HCT116 (cell line): Measurements from ENCODE around the gene MFAP1. TPM values are rescaled to one million over a fixed set of nuclear protein-coding genes. Genes with fewer than 3 reads are reported as not detected.
"Not testable (repeated sequence)": the region's sequence is repeated elsewhere in the genome, so short reads cannot be mapped to it uniquely, and the experiment has no call there.

ENCODE experiments used
- ATAC-seq: fragments of 200-7000 bp; cut with Tn5 transposase; 2 replicates; pipeline ENCODE4 v1.9.1; 2020; ENCODE audit warnings: mild to moderate bottlenecking, moderate library complexity
- BruUV-seq: library from RNA; stranded (reverse); fragments of 400-500 nt; replicated peaks from 2 replicates; lab custom pipeline; 2021; lab: Mats Ljungman, UMichigan
- CTCF ChIA-PET: fragments of 300-600 bp; sonication (Branson Sonifier 250); formaldehyde crosslinking; loops from one replicate; lab custom pipeline; 2021; ENCODE audit warnings: antibody characterized with exemption; lab: Charles Lee
- POLR2A ChIA-PET: fragments of 300-600, 350-600 bp; sonication (Branson Sonifier 250); formaldehyde crosslinking; loops from one replicate; lab custom pipeline; 2021; ENCODE audit warnings: antibody characterized with exemption; lab: Charles Lee
- RAD21 ChIA-PET, 2 experiments: fragments of 300-600 bp; sonication (Branson Sonifier 250); formaldehyde crosslinking; loops; one replicate each; lab custom pipeline; 2023; ENCODE audit warnings: low total read pairs in 2 of 2; ENCODE audit not compliant: uncharacterized antibody in 2 of 2, unreplicated experiment in 2 of 2, low non-redundant PET in 1 of 2; lab: Charles Lee
- DNase-seq: peaks from one replicate; pipeline ENCODE4 v3.0.0-alpha.2; 2010; ENCODE audit warnings: low read depth, low spot score
- H2AFZ ChIP-seq: fragments of 200-600 bp; shearing (Covaris generic), sonication (generic); 2 replicates; pipeline ENCODE4 v1.6.1; 2017; ENCODE audit warnings: low read depth, mixed run types, mixed read lengths, antibody characterized with exemption, low read length; ENCODE audit not compliant: poor library complexity, severe bottlenecking
- H3K27ac ChIP-seq: 2 replicates; pipeline ENCODE4 v1.5.1; 2012; ENCODE audit warnings: low read depth, low read length
- H3K27me3 ChIP-seq: fragments of 200-600 bp; sonication (generic); 2 replicates; pipeline ENCODE4 v1.6.1; 2016; ENCODE audit warnings: mixed run types, low read length, mixed read lengths; ENCODE audit not compliant: insufficient read depth
- H3K36me3 ChIP-seq, 2 experiments: fragments of 200-500 bp in 1 of 2; fragments of 200-600 bp in 1 of 2; sonication (Bioruptor generic) in 1 of 2; sonication (generic) in 1 of 2; 2 replicates each; pipeline versions ENCODE4 v1.5.1 to v1.6.1; 2014 to 2016; ENCODE audit warnings: low read length in 2 of 2, inconsistent platforms in 1 of 2, mixed read lengths in 1 of 2, mixed run types in 1 of 2; ENCODE audit not compliant: insufficient read depth in 2 of 2, control insufficient read depth in 1 of 2
- H3K4me1 ChIP-seq, 2 experiments: fragments of 200-600 bp in 1 of 2; sonication (generic) in 1 of 2; 2 replicates each; pipeline versions ENCODE4 v1.5.1 to v1.6.1; 2012 to 2017; ENCODE audit warnings: low read length in 2 of 2, inconsistent platforms in 1 of 2, mild to moderate bottlenecking in 1 of 2, mixed read lengths in 1 of 2, mixed run types in 1 of 2, moderate library complexity in 1 of 2; ENCODE audit not compliant: insufficient read depth in 2 of 2, control insufficient read depth in 1 of 2
- H3K4me2 ChIP-seq: fragments of 200-600 bp; sonication (generic); 2 replicates; pipeline ENCODE4 v1.6.1; 2017; ENCODE audit warnings: mixed run types, low read length, mixed read lengths
- H3K4me3 ChIP-seq, 2 experiments: fragments of 200-600 bp in 1 of 2; sonication (generic) in 1 of 2; replicated peaks in 1 of 2; 2 replicates each; pipeline ENCODE4 v1.5.1; 2011 to 2016; ENCODE audit warnings: low read length in 2 of 2, control low read depth in 1 of 2, low read depth in 1 of 2, mild to moderate bottlenecking in 1 of 2, mixed read lengths in 1 of 2, mixed run types in 1 of 2
- H3K79me2 ChIP-seq: fragments of 200-600 bp; sonication (generic); 2 replicates; pipeline ENCODE4 v1.6.1; 2017; ENCODE audit warnings: mild to moderate bottlenecking, mixed run types, low read length, moderate library complexity, mixed read lengths; ENCODE audit not compliant: insufficient read depth
- H3K9ac ChIP-seq: fragments of 200-600 bp; sonication (generic); 2 replicates; pipeline ENCODE4 v1.6.1; 2016; ENCODE audit warnings: low read length, mixed read lengths
- H3K9me2 ChIP-seq: fragments of 200-600 bp; sonication (generic), shearing (Covaris generic); 2 replicates; pipeline ENCODE4 v1.6.1; 2017; ENCODE audit warnings: mixed run types, mild to moderate bottlenecking, moderate library complexity; ENCODE audit not compliant: insufficient read depth
- H3K9me3 ChIP-seq, 2 experiments: fragments of 200-500 bp in 1 of 2; fragments of 200-600 bp in 1 of 2; sonication (Bioruptor generic) in 1 of 2; sonication (generic) in 1 of 2; 2 replicates each; pipeline ENCODE4 v1.6.1; 2014 to 2017; ENCODE audit warnings: low read length in 2 of 2, mixed read lengths in 2 of 2, inconsistent platforms in 1 of 2, low read depth in 1 of 2, mild to moderate bottlenecking in 1 of 2, mixed run types in 1 of 2, moderate library complexity in 1 of 2; ENCODE audit not compliant: control insufficient read depth in 1 of 2, insufficient read depth in 1 of 2
- H4K20me1 ChIP-seq: fragments of 200-600 bp; sonication (generic), shearing (Covaris generic); 2 replicates; pipeline ENCODE4 v1.6.1; 2017; ENCODE audit warnings: mixed run types, mild to moderate bottlenecking, moderate library complexity; ENCODE audit not compliant: insufficient read depth
- CBX3 ChIP-seq: IDR thresholded peaks from 2 replicates; pipeline ENCODE4 v1.6.1; 2012; ENCODE audit warnings: low read depth
- ELF1 ChIP-seq: IDR thresholded peaks from 2 replicates; pipeline ENCODE4 v1.6.1; 2012; ENCODE audit warnings: low read depth, borderline replicate concordance
- JUND ChIP-seq: IDR thresholded peaks from 2 replicates; pipeline ENCODE4 v1.6.1; 2012
- MAX ChIP-seq: IDR thresholded peaks from 2 replicates; pipeline ENCODE4 v1.6.1; 2012
- TCF7L2 ChIP-seq: IDR thresholded peaks from 2 replicates; pipeline ENCODE4 v1.7.0; 2011; ENCODE audit warnings: borderline replicate concordance, inconsistent platforms; ENCODE audit not compliant: insufficient read depth, insufficient read length; ENCODE audit errors: extremely low read depth
- YY1 ChIP-seq: IDR thresholded peaks from 2 replicates; pipeline ENCODE4 v1.6.1; 2011; ENCODE audit warnings: low read length, low read depth, moderate library complexity, mild to moderate bottlenecking; ENCODE audit not compliant: insufficient replicate concordance; ENCODE audit errors: extremely low read depth
- ZFX ChIP-seq: fragments of 450-650 bp; IDR thresholded peaks from 2 replicates; pipeline ENCODE4 v1.6.1; 2017
- intact Hi-C: fragments of 100-400 bp; cut with micrococcal nuclease; formaldehyde crosslinking; loops from 2 replicates; pipeline ENCODE4 v1.10.0; 2022
- total RNA-seq: library from RNA; stranded (reverse); gene quantifications from one replicate; pipeline ENCODE4 v1.2.1, GENCODE V29; 2021; ENCODE audit not compliant: unreplicated experiment

The MFAP1 gene
- total RNA-seq, 1 experiment from 2014 or later, result 32.7 TPM

DNA sequence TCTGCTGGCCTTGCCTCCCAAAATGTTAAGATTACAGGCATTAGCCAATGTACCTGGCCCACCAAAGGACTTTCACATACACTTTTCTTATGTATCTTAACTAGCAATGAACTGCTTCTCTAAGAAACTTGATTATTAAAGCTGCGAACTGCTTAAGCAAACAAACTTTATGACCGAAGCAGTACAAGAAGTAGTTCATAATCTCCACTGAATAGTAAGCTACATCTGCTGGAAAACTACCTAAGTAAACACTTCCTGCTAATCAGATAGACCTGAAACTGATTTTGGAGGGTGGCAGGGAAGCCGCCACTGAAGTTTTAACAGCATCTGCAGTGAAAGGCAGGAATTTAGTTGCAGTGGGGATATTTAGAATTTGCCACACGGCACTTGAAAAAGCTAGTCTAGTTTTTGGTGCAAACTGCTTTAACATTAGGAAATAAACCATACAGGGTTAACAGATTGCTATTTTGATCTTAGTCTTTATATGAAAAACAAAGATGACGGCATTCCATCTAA lies 16.0 kb downstream of the MFAP1 start:
- TF ChIP-seq YY1 (no peak), ZFX (no peak), JUND (no peak), TCF7L2 (no peak), ELF1 (no peak), CBX3 (no peak), MAX (no peak)
- TF ChIP-seq, all 23 proteins: peak for 0
- H3K36me3 ChIP-seq, result peaks cover 69 to 70% of the 10 kb centered on the region in 2 experiments
- POLR2A ChIA-PET, result no interaction called here
- RAD21 ChIA-PET, result no interaction called here
- BruUV-seq, result no TSS peak
- no peak overlapping the region for H3K4me3 ChIP-seq
- CTCF ChIA-PET, result no interaction called here
- ATAC-seq (no peak), DNase-seq (no peak)
- H4K20me1 ChIP-seq, result no peaks in the 10 kb centered on the region
- intact Hi-C loops, result no loop called here
- no peaks in the 10 kb centered on the region for H3K4me1 ChIP-seq
- H2AFZ ChIP-seq, result no peak overlapping the region
- H3K9me2 ChIP-seq, result no peaks in the 10 kb centered on the region
- no peak overlapping the region for H3K9ac ChIP-seq
- no peak overlapping the region for H3K27ac ChIP-seq
- H3K79me2 ChIP-seq, result no peaks in the 10 kb centered on the region
- H3K9me3 ChIP-seq, result no peaks in the 10 kb centered on the region
- H3K27me3 ChIP-seq, result no peaks in the 10 kb centered on the region
- H3K4me2 ChIP-seq, result no peak overlapping the region

DNA sequence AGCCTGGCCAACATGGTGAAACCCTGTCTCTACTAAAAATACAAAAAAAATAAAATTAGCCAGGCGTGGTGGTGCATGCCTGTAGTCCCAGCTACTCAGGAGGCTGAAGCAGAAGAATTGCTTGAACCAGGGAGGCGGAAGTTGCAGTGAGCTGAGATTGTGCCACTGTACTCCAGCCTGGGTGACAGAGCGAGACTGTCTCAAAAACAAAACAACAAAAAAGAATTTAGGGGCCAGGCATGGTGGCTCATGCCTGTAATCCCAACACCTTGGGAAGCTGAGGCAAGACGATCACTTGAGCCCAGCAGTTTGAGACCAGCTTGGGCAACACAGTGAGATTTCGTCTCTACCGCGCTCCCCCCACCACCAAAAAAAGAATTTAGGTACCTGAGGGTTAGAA lies 21.8 kb downstream of the MFAP1 start:
- RAD21 ChIA-PET, ATAC-seq, H3K27ac ChIP-seq, H4K20me1 ChIP-seq, CTCF ChIA-PET, DNase-seq, H3K9me3 ChIP-seq, H3K9ac ChIP-seq, H3K4me3 ChIP-seq, H2AFZ ChIP-seq, H3K27me3 ChIP-seq, H3K4me2 ChIP-seq, intact Hi-C loops, H3K9me2 ChIP-seq, BruUV-seq: not testable (repeated sequence)
- Histone ChIP-seq H3K79me2 (peaks cover 18% of the 10 kb centered on the region), H3K36me3 (peaks cover 31 to 33% of the 10 kb centered on the region in 2 experiments), H3K4me1 (peaks cover 6 to 23% of the 10 kb centered on the region in 2 experiments; a peak in 3 of 4 replicates)
- POLR2A ChIA-PET, result interaction anchor here (0.6 to 1.2 kb wide), 2 partner anchors 9 to 622 kb away, joined by 3 read pairs; no protein-coding TSS in a partner anchor
